Stimulated activated memory B cell treated with anti-CD40 and anti-IgM and Interleukin-4, amounts not matched to agents 10 μg/mL and 1 μg/mL and 100 μg/mL, for 72 hours (primary cell): ENCODE results near the gene SGCG.

Experiments used
- ATAC-seq: fragments of 150-1000 bp; cut with Tn5 transposase; 2 replicates; pipeline ENCODE4 v1.10.0; 2021
- H3K27ac Mint-ChIP-seq: one replicate; pipeline ENCODE4 v1.8.0; 2022; ENCODE audit warnings: mild to moderate bottlenecking, mixed read lengths
- H3K27me3 Mint-ChIP-seq: one replicate; pipeline ENCODE4 v1.8.0; 2022; ENCODE audit warnings: mixed read lengths
- H3K36me3 Mint-ChIP-seq: one replicate; pipeline ENCODE4 v1.8.0; 2022; ENCODE audit warnings: mixed read lengths
- H3K4me1 Mint-ChIP-seq: one replicate; pipeline ENCODE4 v1.8.0; 2022; ENCODE audit warnings: mixed read lengths
- H3K4me3 Mint-ChIP-seq: one replicate; pipeline ENCODE4 v1.8.0; 2022; ENCODE audit warnings: mild to moderate bottlenecking, moderate library complexity, mixed read lengths
- H3K9me3 Mint-ChIP-seq: one replicate; pipeline ENCODE4 v1.8.0; 2022; ENCODE audit warnings: mixed read lengths

Gene SGCG

DNA sequence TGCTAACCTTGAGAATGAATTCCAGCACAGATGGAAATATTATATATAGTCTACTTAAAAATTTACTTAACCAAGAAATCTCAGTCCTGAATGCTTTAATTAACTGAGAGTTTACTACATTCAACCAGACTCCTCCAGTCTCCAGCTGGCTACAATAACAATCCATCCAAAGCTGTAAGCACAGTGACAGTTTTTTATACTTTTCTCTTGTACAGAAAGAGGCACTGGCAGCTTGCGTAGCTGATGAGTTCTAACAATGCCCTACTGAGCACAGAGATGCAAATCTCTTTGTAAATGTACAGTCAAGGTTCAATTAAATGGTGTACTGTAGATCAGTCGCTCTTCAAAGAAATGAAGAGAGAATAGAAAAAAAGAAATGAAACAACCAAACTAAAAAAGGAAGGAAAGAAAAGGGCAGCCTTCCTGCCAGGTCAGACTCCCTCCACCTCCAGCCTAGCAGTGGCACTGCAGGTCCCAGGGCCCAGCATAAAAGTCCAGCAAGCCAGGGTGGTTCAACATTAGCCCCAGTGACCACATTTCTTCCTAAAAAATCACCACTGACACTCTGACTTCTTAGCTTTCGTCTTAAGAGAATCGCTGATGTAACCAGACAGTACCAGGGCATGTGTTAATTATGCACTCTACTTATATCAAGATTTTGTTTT lies 164.3 kb downstream of the SGCG start:
- Mint-ChIP-seq H3K4me1 (peaks cover 10% of the 10 kb centered on the region), H3K9me3 (no peaks in the 10 kb centered on the region), H3K36me3 (peaks cover 73% of the 10 kb centered on the region), H3K27ac (no peak overlapping the region), H3K27me3 (no peaks in the 10 kb centered on the region), H3K4me3 (no peak overlapping the region)
- no peak for ATAC-seq

DNA sequence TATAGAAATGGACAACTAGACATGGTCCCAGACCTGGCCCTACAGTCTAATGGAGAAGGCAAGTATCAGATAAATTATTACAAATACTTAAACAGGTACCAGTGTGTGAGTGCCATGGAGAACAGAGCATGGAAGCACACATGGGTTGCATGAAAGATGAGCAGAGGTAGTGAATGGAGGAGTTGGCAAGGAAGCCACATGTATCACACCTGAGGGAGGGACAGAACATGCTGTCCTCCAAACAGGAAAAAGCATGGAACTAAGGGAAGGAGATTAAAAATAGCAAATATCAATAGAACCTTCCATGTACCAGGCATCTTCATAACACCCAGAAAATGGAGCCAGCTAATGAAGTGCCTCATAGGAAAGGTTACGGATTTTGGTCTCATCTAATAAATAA lies 166.8 kb downstream of the SGCG start:
- peaks cover 82% of the 10 kb centered on the region for H3K36me3 Mint-ChIP-seq
- H3K9me3 Mint-ChIP-seq, result no peaks in the 10 kb centered on the region
- ATAC-seq, result no peak
- H3K27ac Mint-ChIP-seq, result no peak overlapping the region
- no peaks in the 10 kb centered on the region for H3K27me3 Mint-ChIP-seq
- peaks cover 10% of the 10 kb centered on the region for H3K4me1 Mint-ChIP-seq
- H3K4me3 Mint-ChIP-seq, result no peak overlapping the region

DNA sequence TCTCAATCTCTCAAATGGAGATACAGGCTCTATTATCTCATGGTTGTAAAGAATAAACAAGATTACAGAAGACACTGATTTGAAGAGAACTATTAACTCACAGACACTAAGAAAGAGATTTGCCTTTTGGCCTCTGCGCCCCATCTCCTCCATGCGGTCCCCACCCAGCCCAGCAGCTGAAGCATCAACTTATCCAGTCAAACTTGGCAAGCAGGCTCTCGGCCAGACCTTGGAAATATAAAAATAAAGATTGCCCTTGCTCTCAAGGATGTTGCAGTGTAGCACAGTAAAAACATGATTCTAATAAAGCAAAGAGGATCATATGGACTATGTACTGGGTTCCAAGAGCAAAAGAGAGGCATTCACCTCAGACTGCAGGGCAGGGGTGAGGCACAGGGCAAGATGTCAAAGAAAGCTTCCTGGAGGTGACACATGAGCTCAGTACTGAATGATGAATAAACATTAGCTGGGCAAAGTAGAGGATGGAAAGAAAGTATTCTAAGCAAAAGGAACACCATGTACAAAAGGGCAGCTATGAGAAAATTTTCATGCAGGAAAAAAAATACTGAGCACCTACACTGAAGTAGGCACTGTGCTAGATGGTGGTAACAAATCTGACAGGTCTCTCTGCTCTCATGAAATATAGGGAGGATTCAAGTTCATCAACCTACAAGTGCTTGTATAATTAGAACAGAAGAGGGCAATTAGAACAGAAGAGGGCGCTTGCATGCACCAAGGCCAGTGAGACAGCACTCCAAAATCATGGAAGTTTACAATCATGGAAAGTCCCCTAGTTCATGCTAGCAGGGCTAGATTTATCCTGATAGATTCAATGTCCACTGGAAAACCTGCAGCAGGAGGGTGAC lies 167.7 kb downstream of the SGCG start:
- H3K4me1 Mint-ChIP-seq, result peaks cover 10% of the 10 kb centered on the region
- no peak for ATAC-seq
- H3K27ac Mint-ChIP-seq, result no peak overlapping the region
- H3K27me3 Mint-ChIP-seq, result no peaks in the 10 kb centered on the region
- H3K4me3 Mint-ChIP-seq, result no peak overlapping the region
- H3K9me3 Mint-ChIP-seq, result no peaks in the 10 kb centered on the region
- peaks cover 91% of the 10 kb centered on the region for H3K36me3 Mint-ChIP-seq

DNA sequence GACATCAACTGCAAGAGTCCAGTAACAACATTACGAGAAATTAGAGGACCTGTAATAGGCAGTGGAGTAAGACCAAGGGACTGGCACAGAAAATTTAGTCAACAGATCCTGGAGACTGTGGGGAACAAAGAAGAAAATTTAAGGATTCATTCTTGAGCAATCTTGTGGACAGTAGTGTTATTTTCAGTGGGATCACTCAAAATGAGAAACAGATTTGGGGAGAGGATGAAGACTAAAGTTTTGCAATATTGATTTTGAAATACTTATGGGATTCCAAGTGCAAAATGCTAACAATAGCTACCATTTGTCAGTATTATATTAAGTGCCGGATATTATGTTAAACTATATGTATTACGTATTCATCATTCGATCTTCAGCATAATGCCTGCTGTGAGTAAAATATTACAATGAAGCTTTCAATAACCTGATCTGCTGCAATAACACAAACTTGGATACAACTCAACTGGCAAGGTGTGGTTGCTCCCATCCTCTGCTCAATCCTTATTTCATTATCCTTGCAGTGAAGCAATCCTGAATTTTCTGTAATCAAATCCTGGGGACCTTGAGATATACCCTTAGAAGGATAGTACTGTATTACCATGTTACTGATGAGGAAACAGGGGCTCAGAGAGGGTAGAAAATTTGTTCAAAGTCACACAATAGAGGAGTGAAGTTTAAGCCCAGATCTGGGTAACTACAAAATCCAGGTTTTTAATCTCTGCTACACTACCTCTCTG lies 168.6 kb downstream of the SGCG start:
- no peaks in the 10 kb centered on the region for H3K9me3 Mint-ChIP-seq
- no peak overlapping the region for H3K27ac Mint-ChIP-seq
- H3K27me3 Mint-ChIP-seq, result no peaks in the 10 kb centered on the region
- no peak overlapping the region for H3K4me3 Mint-ChIP-seq
- peaks cover 88% of the 10 kb centered on the region for H3K36me3 Mint-ChIP-seq
- peaks cover 10% of the 10 kb centered on the region for H3K4me1 Mint-ChIP-seq
- no peak for ATAC-seq

DNA sequence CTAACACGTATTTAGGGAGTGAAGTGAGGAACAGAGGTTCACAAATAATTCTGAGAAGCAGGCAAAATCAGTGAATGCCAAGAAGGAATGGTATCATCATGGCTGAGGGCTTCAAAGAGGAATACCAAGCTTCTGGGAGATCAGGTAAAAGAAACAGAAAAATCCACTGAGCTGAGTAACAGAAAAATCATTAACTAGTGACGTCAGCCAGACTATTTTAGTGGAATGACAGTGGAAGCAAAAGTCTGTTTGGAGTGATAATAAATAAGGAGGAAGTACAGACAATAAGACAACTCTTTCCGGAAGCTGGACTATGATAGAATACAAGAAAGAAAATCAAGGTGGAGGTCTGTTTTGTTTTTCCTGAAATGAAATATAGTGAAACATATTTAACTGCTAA lies 169.2 kb downstream of the SGCG start:
- Mint-ChIP-seq H3K27me3 (no peaks in the 10 kb centered on the region), H3K27ac (no peak overlapping the region), H3K36me3 (peaks cover 90% of the 10 kb centered on the region), H3K4me1 (peaks cover 10% of the 10 kb centered on the region), H3K9me3 (no peaks in the 10 kb centered on the region), H3K4me3 (no peak overlapping the region)
- no peak for ATAC-seq

DNA sequence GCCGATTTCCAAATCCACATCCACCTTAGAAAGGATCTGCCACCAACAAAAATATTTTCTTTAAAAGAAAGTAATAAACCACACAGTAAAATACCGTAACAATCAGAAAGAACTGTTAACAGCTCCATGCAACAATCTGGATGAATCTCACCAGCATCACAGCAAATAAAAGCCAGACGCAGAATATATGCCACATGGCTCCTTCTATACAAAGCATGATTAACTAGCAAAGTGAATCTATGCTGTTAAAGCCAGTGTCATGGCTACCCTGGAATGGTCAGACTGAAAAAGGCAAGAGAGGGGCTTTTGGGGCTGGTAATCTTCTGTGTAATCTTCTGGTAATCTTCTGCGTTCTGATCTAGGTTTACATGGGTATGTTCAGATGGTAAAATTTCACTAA lies 171.4 kb downstream of the SGCG start:
- no peaks in the 10 kb centered on the region for H3K27me3 Mint-ChIP-seq
- peaks cover 87% of the 10 kb centered on the region for H3K36me3 Mint-ChIP-seq
- no peak for ATAC-seq
- H3K4me1 Mint-ChIP-seq, result peaks cover 5% of the 10 kb centered on the region
- H3K4me3 Mint-ChIP-seq, result no peak overlapping the region
- H3K9me3 Mint-ChIP-seq, result no peaks in the 10 kb centered on the region
- no peak overlapping the region for H3K27ac Mint-ChIP-seq

DNA sequence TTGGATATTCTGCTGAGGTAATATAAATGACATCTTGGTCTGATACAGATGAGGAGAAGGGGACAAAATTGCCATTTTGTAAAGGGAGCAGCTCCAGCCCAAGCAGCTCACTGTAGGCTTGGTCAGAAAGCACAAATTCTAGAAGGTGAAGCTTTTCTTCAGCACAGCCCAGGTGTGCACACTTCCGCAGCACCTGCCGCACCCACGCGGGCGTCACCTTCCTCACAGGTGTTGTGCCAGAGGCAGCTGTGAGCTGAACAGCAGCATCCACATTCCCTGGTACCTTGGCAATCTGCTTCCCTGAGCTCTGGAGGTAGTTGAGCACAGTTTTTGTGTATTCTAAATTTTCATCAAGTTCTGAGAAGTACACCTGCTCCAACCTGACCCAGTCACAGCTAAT lies 173.7 kb downstream of the SGCG start:
- Mint-ChIP-seq H3K9me3 (no peaks in the 10 kb centered on the region), H3K4me1 (peaks cover 4% of the 10 kb centered on the region), H3K27me3 (no peaks in the 10 kb centered on the region), H3K36me3 (peaks cover 77% of the 10 kb centered on the region), H3K27ac (no peak overlapping the region), H3K4me3 (no peak overlapping the region)
- no peak for ATAC-seq

DNA sequence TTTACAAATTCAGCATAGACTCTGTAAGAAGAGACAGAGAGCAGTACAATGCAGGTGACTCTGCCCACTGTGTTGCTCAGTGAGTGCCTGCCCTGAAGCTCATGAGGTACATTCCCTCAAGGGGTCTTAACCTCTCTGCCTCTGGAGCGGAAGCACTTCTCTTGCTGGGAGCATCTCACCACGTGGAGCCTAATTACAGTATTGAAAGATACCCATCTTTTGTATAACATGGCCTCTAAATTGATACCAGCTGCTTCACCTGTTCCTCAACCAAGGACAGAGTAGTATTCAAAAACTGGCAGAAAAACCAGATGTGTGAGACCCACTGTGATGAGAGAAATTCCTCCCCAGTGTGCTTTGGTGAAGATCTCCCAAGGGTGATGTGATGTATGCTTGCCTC lies 175.6 kb downstream of the SGCG start:
- H3K9me3 Mint-ChIP-seq, result no peaks in the 10 kb centered on the region
- H3K27me3 Mint-ChIP-seq, result no peaks in the 10 kb centered on the region
- no peak overlapping the region for H3K4me3 Mint-ChIP-seq
- H3K4me1 Mint-ChIP-seq, result no peaks in the 10 kb centered on the region
- ATAC-seq, result no peak
- peaks cover 65% of the 10 kb centered on the region for H3K36me3 Mint-ChIP-seq
- no peak overlapping the region for H3K27ac Mint-ChIP-seq

DNA sequence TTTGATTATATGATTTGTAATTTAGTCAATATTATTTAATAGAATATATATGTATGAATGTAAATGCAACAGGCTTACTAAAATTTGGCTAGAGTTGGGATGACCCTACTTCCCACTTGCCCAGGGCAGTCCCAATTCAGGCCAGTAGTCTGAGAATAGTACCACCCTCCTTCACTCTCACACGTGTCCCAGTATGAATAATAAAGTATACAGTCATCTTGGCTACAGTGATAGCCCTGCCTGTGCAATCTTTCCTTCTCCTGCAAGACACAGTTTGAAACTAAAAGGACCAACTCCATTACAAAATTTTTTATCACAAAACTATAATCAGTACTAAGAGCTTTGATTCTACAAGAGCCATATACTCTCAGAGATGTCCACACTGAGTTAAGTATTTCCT lies 176.6 kb downstream of the SGCG start:
- no peaks in the 10 kb centered on the region for H3K27me3 Mint-ChIP-seq
- no peaks in the 10 kb centered on the region for H3K4me1 Mint-ChIP-seq
- H3K27ac Mint-ChIP-seq, result no peak overlapping the region
- H3K36me3 Mint-ChIP-seq, result peaks cover 65% of the 10 kb centered on the region
- no peaks in the 10 kb centered on the region for H3K9me3 Mint-ChIP-seq
- H3K4me3 Mint-ChIP-seq, result no peak overlapping the region
- ATAC-seq, result no peak

DNA sequence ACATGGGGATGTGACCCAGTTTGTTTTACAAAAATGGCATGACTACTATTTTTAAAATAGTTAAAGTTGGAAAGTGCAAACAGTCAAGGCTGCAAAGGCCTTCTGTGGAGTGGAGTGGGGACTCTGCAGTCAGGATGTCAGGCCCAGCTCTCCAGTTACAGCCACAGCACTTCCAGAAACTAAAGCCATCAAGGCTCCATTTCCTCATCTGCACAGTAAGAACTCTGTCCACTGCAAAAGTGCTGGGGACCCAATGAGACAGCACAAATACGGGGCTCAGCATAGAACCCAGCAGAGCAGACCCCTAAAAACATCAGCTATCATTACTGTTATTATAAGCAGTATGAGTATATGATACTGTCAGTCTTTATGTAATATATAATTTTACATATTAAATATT lies 179.1 kb downstream of the SGCG start:
- ATAC-seq, result no peak
- H3K4me1 Mint-ChIP-seq, result no peaks in the 10 kb centered on the region
- no peak overlapping the region for H3K27ac Mint-ChIP-seq
- H3K4me3 Mint-ChIP-seq, result no peak overlapping the region
- no peaks in the 10 kb centered on the region for H3K9me3 Mint-ChIP-seq
- H3K36me3 Mint-ChIP-seq, result peaks cover 61% of the 10 kb centered on the region
- no peaks in the 10 kb centered on the region for H3K27me3 Mint-ChIP-seq

DNA sequence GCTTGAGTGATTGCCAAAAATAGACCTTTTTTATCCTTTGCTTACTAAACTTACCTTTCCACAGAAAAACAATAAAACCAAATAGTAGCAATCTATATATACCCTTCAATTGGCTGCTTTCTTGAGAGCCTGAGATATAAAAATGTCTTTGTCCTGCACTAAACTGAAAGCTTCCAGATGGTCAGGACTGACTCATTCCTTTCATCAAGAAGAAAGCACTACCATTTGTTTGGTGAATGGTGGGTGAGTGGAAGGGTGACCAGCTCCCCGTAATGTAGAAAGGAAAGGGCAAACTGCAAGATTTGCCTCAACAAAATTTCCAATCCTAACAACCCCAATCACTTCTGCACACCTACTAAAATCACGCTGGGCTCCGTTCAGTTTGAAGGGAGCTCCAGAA lies 184.9 kb downstream of the SGCG start:
- H3K36me3 Mint-ChIP-seq, result peaks cover 75% of the 10 kb centered on the region
- H3K27ac Mint-ChIP-seq, result no peak overlapping the region
- H3K4me3 Mint-ChIP-seq, result no peak overlapping the region

DNA sequence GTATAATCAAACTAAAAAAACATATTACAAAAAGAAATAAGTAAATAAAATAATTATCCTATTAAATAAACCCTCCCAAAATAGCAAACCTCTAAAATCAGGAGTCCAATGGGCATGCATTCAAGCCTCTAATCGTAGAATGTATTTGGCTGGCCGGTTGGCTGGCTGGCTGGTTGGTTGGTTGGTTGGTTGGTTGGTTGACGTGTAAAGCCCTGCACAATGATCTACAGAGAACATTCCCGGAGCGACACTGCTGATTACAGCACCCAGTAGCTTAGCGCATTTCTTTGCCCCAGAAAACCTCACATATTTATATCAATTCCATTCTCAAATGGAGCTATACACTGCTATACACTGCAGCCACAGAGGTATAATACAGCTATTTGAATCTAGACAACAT lies 187.1 kb downstream of the SGCG start:
- H3K27me3 Mint-ChIP-seq, result no peaks in the 10 kb centered on the region
- no peak overlapping the region for H3K27ac Mint-ChIP-seq
- H3K4me3 Mint-ChIP-seq, result no peak overlapping the region
- no peaks in the 10 kb centered on the region for H3K9me3 Mint-ChIP-seq
- ATAC-seq, result no peak
- peaks cover 68% of the 10 kb centered on the region for H3K36me3 Mint-ChIP-seq
- H3K4me1 Mint-ChIP-seq, result peaks cover 17% of the 10 kb centered on the region

More for the DNA sequence above, 184.9 kb downstream of the SGCG start:
- Mint-ChIP-seq H3K4me1 (no peaks in the 10 kb centered on the region), H3K27me3 (no peaks in the 10 kb centered on the region), H3K9me3 (no peaks in the 10 kb centered on the region)
- ATAC-seq, result no peak

DNA sequence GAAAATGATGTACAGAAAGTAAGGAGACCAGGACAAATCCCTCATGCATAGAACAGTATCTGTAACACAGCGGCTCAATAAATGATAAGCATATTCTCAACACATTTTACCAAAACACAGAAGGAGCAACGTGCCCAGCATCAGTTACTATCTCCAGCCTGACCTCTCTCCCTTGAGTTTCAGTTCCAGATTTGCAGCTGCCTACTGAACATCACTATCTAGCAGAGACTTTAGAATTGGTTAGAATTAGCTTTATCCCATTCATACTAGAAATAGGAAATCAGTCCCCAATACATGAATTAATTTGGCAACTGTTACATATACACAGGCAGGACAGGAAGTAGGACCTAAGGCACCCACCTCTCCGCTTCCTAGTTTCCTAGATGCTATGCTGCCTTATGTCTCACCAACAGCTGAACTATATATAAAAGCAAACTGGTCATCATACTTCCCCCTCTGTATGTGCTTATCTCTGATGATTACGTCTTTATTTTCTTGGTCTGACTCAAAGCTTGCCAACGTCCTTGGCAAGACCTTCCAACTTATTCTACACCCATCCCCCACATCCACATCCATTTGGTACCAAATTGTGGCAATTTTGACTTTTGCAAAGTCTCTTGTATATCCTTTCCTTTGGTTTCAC lies 191.6 kb downstream of the SGCG start:
- Mint-ChIP-seq H3K4me1 (peaks cover 33% of the 10 kb centered on the region), H3K27me3 (no peaks in the 10 kb centered on the region), H3K36me3 (peaks cover 37% of the 10 kb centered on the region), H3K9me3 (peaks cover 1% of the 10 kb centered on the region), H3K4me3 (no peak overlapping the region), H3K27ac (peak overlapping the region; percentile 7)
- no peak for ATAC-seq
